Calu3 (cell line): ENCODE results near the gene RTL10. TPM values are rescaled to one million over a fixed set of nuclear protein-coding genes. Genes with fewer than 3 reads are reported as not detected.
A peak's percentile ranks its signal among the peaks of the same experiment; 100 is the strongest.
"Not testable (repeated sequence)": the region's sequence is repeated elsewhere in the genome, so short reads cannot be mapped to it uniquely, and the experiment has no call there.

Experiments used
- BruUV-seq: library from RNA; stranded (reverse); fragments of 400-500 nt; replicated peaks from 2 replicates; lab custom pipeline; 2021; lab: Mats Ljungman, UMichigan
- CTCF ChIA-PET: fragments of 300-600 bp; sonication (Branson Sonifier 250); formaldehyde crosslinking; loops from one replicate; lab custom pipeline; 2022; ENCODE audit warnings: antibody characterized with exemption; lab: Charles Lee
- DNase-seq: peaks from one replicate; pipeline ENCODE4 v3.0.0; 2022
- H3K27ac Mint-ChIP-seq: one replicate; pipeline ENCODE4 v1.8.0; 2022; ENCODE audit warnings: mixed read lengths; ENCODE audit not compliant: unreplicated experiment
- H3K27me3 Mint-ChIP-seq: one replicate; pipeline ENCODE4 v1.8.0; 2022; ENCODE audit warnings: mixed read lengths; ENCODE audit not compliant: unreplicated experiment
- H3K36me3 Mint-ChIP-seq: one replicate; pipeline ENCODE4 v1.8.0; 2022; ENCODE audit warnings: mild to moderate bottlenecking, moderate library complexity, mixed read lengths; ENCODE audit not compliant: insufficient read depth, unreplicated experiment
- H3K4me1 Mint-ChIP-seq: one replicate; pipeline ENCODE4 v1.8.0; 2022; ENCODE audit warnings: mild to moderate bottlenecking, low read depth, mixed read lengths; ENCODE audit not compliant: unreplicated experiment
- H3K4me3 Mint-ChIP-seq: one replicate; pipeline ENCODE4 v1.8.0; 2022; ENCODE audit warnings: mild to moderate bottlenecking, low read depth, moderate library complexity, mixed read lengths; ENCODE audit not compliant: unreplicated experiment
- H3K9me3 Mint-ChIP-seq: one replicate; pipeline ENCODE4 v1.8.0; 2022; ENCODE audit warnings: low read depth, mixed read lengths; ENCODE audit not compliant: unreplicated experiment
- CTCF ChIP-seq: fragments of 200-600 bp; IDR thresholded peaks from one replicate; pipeline ENCODE4 v1.8.0; 2022; ENCODE audit warnings: antibody characterized with exemption; ENCODE audit not compliant: unreplicated experiment
- intact Hi-C: fragments of 100-400 bp; cut with micrococcal nuclease; formaldehyde crosslinking; loops from one replicate; pipeline ENCODE4 v1.10.0; 2022; ENCODE audit not compliant: unreplicated experiment
- total RNA-seq: library from RNA; stranded (reverse); gene quantifications from 2 replicates; pipeline ENCODE4 v1.2.3, GENCODE V29; 2022

The RTL10 gene
- total RNA-seq, 1 experiment from 2014 or later: 26.2 TPM

- no peak for TF ChIP-seq CTCF
- intact Hi-C loops: no loop called here
- Mint-ChIP-seq H3K4me3 (no peak overlapping the region), H3K9me3 (no peaks in the 10 kb centered on the region), H3K27ac (no peak overlapping the region), H3K27me3 (no peaks in the 10 kb centered on the region), H3K36me3 (peaks cover 15% of the 10 kb centered on the region), H3K4me1 (peaks cover 23% of the 10 kb centered on the region)
- DNase-seq: no peak
- CTCF ChIA-PET: no interaction called here
- BruUV-seq: no TSS peak
Observed at GRCh38 chr22:19884161-19884953, 29.7 kb upstream of the RTL10 start.

GRCh38 chr22:19883446-19883845 lies 28.8 kb upstream of the RTL10 start:
- CTCF ChIA-PET, H3K27ac Mint-ChIP-seq, H3K4me3 Mint-ChIP-seq, BruUV-seq, DNase-seq, H3K27me3 Mint-ChIP-seq, intact Hi-C loops, H3K9me3 Mint-ChIP-seq: not testable (repeated sequence)
- peaks cover 23% of the 10 kb centered on the region for H3K4me1 Mint-ChIP-seq
- H3K36me3 Mint-ChIP-seq: peaks cover 15% of the 10 kb centered on the region

- CTCF ChIA-PET: no interaction called here
Observed at GRCh38 chr22:19882446-19883381, 28.0 kb upstream of the RTL10 start.

GRCh38 chr22:19880786-19881569 lies 26.3 kb upstream of the RTL10 start:
- TF ChIP-seq CTCF: no peak
- no TSS peak for BruUV-seq
- peak overlapping the region; percentile 79 for H3K27ac Mint-ChIP-seq
- CTCF ChIA-PET: interaction anchor here (0.9 to 1.2 kb wide), 2 partner anchors 31 to 157 kb away, joined by 3 to 5 read pairs; partner anchors contain the start of gene GP1BB
- H3K36me3 Mint-ChIP-seq: peaks cover 9% of the 10 kb centered on the region
- peaks cover 23% of the 10 kb centered on the region for H3K4me1 Mint-ChIP-seq
- peak overlapping the region; percentile 49 for H3K4me3 Mint-ChIP-seq
- no peaks in the 10 kb centered on the region for H3K27me3 Mint-ChIP-seq
- DNase-seq: peak; percentile 86
- H3K9me3 Mint-ChIP-seq: no peaks in the 10 kb centered on the region
- intact Hi-C loops: loop anchor here (2.0 kb wide), 1 partner anchor 26 kb away; the partner anchor contains the start of genes GNB1L and RTL10

More at GRCh38 chr22:19882446-19883381, 28.0 kb upstream of the RTL10 start:
- intact Hi-C loops: no loop called here
- Mint-ChIP-seq H3K4me3 (no peak overlapping the region), H3K9me3 (no peaks in the 10 kb centered on the region), H3K36me3 (peaks cover 15% of the 10 kb centered on the region), H3K27ac (no peak overlapping the region), H3K4me1 (peaks cover 23% of the 10 kb centered on the region), H3K27me3 (no peaks in the 10 kb centered on the region)
- DNase-seq: no peak
- BruUV-seq: no TSS peak
- TF ChIP-seq CTCF: no peak
